HG03378 (cell line): ENCODE results near the gene ZDHHC16.
"Not testable (repeated sequence)": the region's sequence is repeated elsewhere in the genome, so short reads cannot be mapped to it uniquely, and the experiment has no call there.

Experiments
- ATAC-seq: cut with Tn5 transposase; IDR thresholded peaks from one replicate; pipeline ENCODE4 v1.9.1; 2021; ENCODE audit warnings: mild to moderate bottlenecking, moderate library complexity; ENCODE audit not compliant: unreplicated experiment

The ZDHHC16 gene

GRCh38 chr10:97475936-97476594 lies 30.1 kb downstream of the ZDHHC16 start:
- no peak for ATAC-seq

DNA sequence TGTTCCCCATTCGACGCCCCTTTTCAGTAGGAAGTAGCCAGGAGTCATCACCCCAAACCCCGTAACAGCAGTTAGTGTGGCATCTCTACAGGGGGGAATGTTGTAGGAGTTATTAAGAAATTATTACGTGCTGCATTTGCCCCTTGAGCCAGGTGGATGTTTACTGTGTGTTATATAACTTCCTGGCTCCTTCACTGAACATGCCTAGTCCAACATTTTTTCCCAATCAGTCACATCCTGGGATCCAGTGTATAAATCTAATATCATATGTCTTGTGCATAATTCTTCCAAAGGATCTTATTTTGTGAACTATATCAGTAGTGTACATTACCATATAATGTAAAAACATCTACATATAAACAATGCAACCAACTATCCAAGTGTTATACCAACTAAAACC lies 33.4 kb downstream of the ZDHHC16 start:
- not testable (repeated sequence) for ATAC-seq

DNA sequence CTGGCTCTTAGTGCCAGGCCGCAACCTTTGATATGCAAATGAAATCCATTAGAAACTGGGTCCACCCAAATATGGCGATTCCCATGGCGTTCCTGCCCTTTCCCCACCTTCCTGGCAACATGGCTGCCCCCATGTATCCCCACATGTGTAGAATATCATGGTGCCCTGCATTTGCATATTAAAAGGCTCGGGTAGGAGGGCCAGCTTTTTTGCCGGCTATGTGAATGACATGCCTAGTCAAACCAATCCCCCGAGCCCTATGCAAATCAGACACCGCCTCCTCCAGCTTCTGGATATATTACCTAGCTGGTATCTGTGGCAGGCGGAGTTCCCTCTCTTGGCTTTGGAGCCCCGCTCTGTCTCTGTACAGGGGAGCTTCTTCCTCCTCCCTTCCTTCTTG lies 34.0 kb downstream of the ZDHHC16 start:
- ATAC-seq: no peak

- ATAC-seq: no peak
These were observed 35.1 kb downstream of the ZDHHC16 start for GRCh38 chr10:97481071-97481470.

DNA sequence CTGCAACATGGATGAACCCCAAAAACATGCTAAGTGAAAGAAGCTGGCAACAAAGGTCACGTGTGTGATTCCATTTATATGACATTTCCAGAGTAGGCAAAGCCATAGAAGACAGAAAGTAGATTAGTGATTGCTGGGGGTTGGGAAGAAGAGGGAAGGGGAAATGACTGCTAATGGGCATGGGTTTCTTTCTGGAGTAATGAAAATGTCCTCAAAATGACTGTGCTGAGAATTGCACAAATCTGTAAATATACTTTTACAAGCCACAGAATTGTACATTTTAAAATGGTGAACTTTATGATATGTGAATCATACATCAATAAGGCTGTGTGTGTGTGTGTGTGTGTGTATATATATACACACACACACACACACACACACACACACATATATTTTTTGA lies 36.4 kb downstream of the ZDHHC16 start:
- ATAC-seq: no peak

DNA sequence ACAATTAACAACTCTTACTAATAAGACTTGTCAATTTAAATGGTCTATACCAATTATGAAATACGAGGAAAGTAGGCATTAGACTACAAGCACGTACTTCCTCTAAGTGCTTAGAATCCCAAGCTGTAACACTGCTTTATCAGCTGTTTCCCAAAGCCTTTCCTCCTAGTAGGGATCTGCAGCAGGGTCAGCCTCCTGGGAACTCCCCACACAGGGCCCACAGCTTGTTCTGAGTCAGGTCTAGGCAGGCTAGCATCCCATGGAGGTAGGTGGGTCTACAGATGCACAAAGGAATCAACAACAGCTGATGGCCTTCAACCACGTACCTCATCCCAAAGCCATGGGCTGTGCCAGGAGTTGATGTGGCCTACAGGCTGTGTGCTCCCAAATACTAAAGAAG lies 37.5 kb downstream of the ZDHHC16 start:
- no peak for ATAC-seq

GRCh38 chr10:97483921-97484320 lies 37.9 kb downstream of the ZDHHC16 start:
- no peak for ATAC-seq

- ATAC-seq: no peak
These were observed 39.8 kb downstream of the ZDHHC16 start for GRCh38 chr10:97485647-97486281.

- no peak for ATAC-seq
These were observed 44.6 kb downstream of the ZDHHC16 start for GRCh38 chr10:97490592-97490991.

DNA sequence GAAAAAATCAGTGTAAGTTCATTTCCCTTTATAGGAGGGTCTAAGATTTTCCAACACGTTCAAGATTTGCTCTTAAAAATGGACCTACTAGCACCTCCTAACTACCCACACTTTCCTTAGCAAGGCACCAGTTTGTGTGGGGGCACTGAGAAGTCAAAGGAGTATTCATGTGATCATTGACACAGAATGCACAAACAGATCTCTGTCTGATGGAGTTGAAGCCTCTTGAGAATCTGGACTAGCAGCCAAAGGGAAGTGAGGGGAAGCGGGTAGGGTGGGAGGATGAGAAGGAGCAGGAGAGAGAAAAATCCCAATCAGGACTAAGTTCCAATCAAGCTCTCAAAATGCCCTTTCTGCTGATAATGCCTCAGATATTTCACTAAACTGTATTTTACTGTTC lies 48.2 kb downstream of the ZDHHC16 start:
- no peak for ATAC-seq

DNA sequence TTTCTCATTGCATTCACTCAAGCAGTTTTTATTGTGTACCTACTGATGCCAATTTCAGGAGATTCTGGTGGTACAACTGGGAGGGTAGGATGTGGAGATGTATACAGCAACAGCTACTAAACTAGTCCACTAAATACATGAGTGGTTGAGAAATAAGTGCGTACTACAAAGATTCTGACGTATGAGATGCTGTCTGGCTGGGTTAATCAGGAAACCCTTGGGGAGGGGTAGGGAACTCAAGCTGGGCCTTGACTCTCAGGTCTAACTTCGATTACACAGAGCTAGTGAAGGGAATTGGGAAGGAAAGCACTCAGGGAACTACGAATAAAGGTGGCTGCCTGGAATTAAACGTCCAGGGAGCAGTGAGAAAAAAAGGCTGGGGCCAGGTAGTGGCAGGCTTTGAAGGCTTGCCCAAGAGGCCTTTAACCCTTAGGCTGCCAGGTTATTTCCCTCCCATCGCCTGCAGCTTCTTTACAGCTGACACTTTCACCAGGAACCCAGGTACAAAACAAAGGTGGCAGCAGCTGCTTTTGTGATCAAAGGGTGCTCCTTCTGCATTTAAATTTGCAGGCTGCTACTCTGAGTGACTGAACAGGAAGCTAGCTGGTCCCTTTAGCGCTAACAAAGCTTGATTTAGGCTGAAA lies 49.0 kb downstream of the ZDHHC16 start:
- ATAC-seq: no peak

- no peak for ATAC-seq
These were observed 51.6 kb downstream of the ZDHHC16 start for GRCh38 chr10:97497572-97498075.

- peak; percentile 81 for ATAC-seq
These were observed 52.3 kb downstream of the ZDHHC16 start, which contains the start of gene MMS19 for GRCh38 chr10:97498076-97498840. Gene MMS19 (minus strand): TSS chr10:97498422. CDS start chr10:97498384, 38 bp downstream.

DNA sequence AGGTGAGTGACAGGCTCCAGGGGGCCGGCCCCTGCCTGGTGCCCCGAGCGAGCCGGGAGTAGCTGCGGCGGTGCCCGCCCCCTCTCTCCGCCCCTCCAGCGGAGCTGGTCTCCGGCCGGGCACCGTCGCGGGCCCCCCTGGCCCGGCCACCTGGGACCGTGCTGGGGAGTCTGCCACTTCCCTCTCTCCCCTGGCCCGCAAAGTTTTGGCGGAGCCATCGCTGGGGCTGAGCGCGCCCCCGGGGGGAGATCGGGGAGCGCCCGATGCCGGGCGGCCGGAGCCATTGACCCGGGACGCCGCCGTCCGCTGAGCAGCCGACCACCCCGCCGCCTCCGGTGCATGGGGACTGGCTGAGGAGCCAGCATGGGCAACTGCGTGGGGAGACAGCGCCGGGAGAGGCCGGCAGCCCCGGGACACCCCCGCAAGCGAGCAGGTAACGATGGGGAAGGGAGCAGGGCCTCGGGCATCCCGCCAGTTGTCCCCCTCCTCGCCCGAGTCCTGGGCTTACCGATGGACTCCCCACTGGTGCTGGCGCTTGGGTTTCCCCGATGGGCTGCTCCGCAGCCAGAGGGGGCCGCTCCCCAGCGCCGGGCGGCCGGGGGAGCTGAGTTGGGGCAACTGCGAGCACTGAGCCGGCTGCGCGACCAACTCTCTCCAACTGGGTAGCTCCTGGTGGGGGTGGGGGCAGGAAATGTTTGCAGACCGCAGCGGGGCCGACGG lies 53.0 kb downstream of the ZDHHC16 start, which contains the start of gene UBTD1:
UBTD1 (plus strand) TSS at position 84 of the 720 bp plus-strand sequence; CDS start at position 364, 280 bp downstream.
- ATAC-seq: peak; percentile 4

- no peak for ATAC-seq
These were observed 53.8 kb downstream of the ZDHHC16 start for GRCh38 chr10:97499561-97500296.

DNA sequence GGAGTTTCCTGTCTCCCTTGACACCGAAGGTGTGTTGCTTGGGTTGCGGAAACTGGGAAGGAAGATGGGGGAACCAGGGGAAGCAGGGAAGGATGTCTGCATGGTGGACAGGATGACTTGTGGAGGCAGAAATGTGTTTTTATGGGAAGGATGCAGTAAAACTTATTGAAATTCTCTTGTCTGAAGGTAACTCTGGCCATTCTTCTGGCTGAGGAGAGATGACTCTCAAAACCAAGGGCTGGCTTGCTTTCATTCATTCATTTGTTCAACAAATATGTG lies 54.3 kb downstream of the ZDHHC16 start:
- no peak for ATAC-seq

- ATAC-seq: no peak
These were observed 56.9 kb downstream of the ZDHHC16 start for GRCh38 chr10:97502916-97503315.

GRCh38 chr10:97503406-97503805 lies 57.4 kb downstream of the ZDHHC16 start:
- ATAC-seq: no peak

DNA sequence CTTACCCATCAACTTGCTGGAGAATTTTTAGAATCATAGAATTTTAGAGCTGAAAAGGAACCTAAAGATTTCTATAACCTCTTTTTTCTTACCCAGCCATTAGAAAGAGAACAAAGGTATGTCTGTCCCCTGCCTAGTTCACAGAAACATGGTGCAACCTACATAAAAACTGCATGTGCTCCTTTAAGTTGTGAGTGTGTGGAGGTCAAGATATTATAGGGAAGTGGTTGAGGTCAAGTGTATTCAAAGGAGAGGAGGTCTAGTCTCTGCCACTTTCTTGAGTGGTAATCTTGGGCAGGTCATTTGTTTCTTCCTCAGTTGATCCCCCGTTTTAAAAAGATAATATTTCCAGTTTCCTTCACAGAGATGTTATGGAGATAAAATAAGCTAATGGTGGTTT lies 59.2 kb downstream of the ZDHHC16 start:
- ATAC-seq: no peak
